ENCODE measurements around the gene AP1M1. TPM values are rescaled to one million over a fixed set of nuclear protein-coding genes. Genes with fewer than 3 reads are reported as not detected.
"Not testable (repeated sequence)": the region's sequence is repeated elsewhere in the genome, so short reads cannot be mapped to it uniquely, and the experiment has no call there.

AP1M1 gene
- total RNA-seq, 2 experiments from 2014 or later: 132 to 135 TPM

DNA sequence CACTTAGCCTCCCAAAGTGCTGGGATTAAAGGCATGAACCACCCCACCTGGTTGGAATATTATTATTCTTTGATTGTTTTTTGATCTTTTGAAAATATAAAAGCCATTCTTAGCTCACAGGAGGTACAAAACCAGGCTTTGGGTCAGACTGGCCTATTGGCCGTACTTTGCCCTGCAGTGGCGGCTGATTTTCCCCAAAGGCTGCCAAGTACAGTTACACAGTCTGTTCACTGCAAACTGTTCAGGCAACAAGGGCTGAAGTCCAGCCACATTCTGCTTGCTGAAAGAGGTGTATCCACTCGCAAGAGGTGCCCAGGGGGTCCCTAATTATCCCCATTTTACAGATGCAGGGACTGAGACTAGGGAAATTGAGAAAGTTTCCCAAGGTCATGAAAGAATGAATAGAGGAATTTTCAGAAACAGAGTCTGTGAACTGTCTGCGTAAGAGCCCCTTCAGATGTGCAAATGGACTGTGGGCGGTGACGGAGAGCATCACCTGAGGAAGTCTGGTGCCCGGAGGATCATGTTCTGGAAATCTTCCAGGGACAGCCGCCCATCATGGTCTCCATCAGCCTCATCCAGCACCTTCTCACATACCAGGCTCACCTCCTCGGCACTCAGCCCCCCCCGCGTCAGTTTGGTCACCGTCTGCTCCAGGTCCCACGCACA is 33.4 kb upstream of the AP1M1 start:
- Mint-ChIP-seq H3K4me1 (peaks cover 20% of the 10 kb centered on the region), H3K27ac (no peak overlapping the region), H3K36me3 (no peaks in the 10 kb centered on the region), H3K9me3 (no peaks in the 10 kb centered on the region), H3K4me3 (no peak overlapping the region), H3K27me3 (no peaks in the 10 kb centered on the region)
- DNase-seq (no peak), ATAC-seq (ENCODE audit: low read depth) (no peak)
- POLR2A ChIA-PET: interaction anchor here (0.7 kb wide), 1 partner anchor 67 kb away, joined by 5 read pairs; no protein-coding TSS in a partner anchor

GRCh38 chr19:16166417-16166816 is 31.3 kb upstream of the AP1M1 start:
- POLR2A ChIA-PET: interaction anchor here (0.7 to 1.0 kb wide), 2 partner anchors 8 to 93 kb away, joined by 3 to 4 read pairs; no protein-coding TSS in a partner anchor
- DNase-seq: no peak
- ATAC-seq (ENCODE audit: low read depth): no peak
- no peak overlapping the region for H3K27ac Mint-ChIP-seq
- H3K4me1 Mint-ChIP-seq: peaks cover 10% of the 10 kb centered on the region
- no peak overlapping the region for H3K4me3 Mint-ChIP-seq
- no peaks in the 10 kb centered on the region for H3K9me3 Mint-ChIP-seq
- H3K36me3 Mint-ChIP-seq: no peaks in the 10 kb centered on the region
- H3K27me3 Mint-ChIP-seq: no peaks in the 10 kb centered on the region

- Mint-ChIP-seq H3K4me3 (no peak overlapping the region), H3K4me1 (peaks cover 6% of the 10 kb centered on the region), H3K27me3 (no peaks in the 10 kb centered on the region), H3K9me3 (no peaks in the 10 kb centered on the region), H3K27ac (no peak overlapping the region), H3K36me3 (no peaks in the 10 kb centered on the region)
- POLR2A ChIA-PET: interaction anchor here (0.7 to 1.0 kb wide), 2 partner anchors 8 to 93 kb away, joined by 3 to 4 read pairs; no protein-coding TSS in a partner anchor
- ATAC-seq (ENCODE audit: low read depth) (no peak), DNase-seq (no peak)
Measured at GRCh38 chr19:16167055-16167454, 30.7 kb upstream of the AP1M1 start.

DNA sequence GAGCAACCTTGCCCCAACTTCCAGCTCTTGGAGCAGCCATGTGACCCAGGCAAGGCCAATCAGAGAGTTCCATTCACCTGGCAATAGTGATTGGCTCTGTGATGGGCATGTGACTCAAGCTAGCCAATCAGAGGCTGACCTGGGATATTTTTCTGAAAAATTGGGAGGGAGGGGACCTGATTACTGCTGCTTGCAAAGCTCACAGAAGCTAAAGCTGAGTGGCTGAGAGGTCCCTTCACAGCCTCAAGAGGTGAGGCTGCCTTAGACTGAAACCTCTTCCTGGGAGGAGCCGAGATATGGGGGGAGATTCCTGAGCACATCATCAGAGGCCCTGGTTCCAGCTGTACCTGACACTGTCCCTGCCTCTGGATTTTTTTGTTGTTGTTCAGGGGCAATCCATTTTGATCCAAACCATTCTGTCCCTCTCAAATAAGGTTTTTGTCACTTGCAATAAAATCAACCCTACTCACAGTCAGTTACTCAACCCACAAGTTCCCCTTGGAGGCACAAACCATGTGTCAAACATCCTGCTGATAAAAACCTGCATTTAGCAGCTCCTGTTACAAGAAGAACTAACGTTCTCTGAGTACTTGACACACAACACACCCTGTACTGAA is 29.1 kb upstream of the AP1M1 start:
- Mint-ChIP-seq H3K9me3 (no peaks in the 10 kb centered on the region), H3K36me3 (no peaks in the 10 kb centered on the region), H3K27ac (peak overlapping the region; percentile 58), H3K4me3 (no peak overlapping the region), H3K27me3 (peaks cover 2% of the 10 kb centered on the region), H3K4me1 (peaks cover 8% of the 10 kb centered on the region)
- ATAC-seq (ENCODE audit: low read depth) (peak; percentile 50), DNase-seq (no peak)
- POLR2A ChIA-PET: interaction anchor here (0.6 to 1.6 kb wide), 3 partner anchors 19 to 120 kb away, joined by 3 to 6 read pairs (median 3); partner anchors contain the start of gene HSH2D

- POLR2A ChIA-PET: no interaction called here
Measured at GRCh38 chr19:16170134-16170533, 27.6 kb upstream of the AP1M1 start.

GRCh38 chr19:16175954-16176353 is 21.8 kb upstream of the AP1M1 start:
- no peak for DNase-seq
- no peaks in the 10 kb centered on the region for H3K36me3 Mint-ChIP-seq
- H3K27ac Mint-ChIP-seq: no peak overlapping the region
- no peak overlapping the region for H3K4me3 Mint-ChIP-seq
- H3K27me3 Mint-ChIP-seq: peaks cover 9% of the 10 kb centered on the region
- POLR2A ChIA-PET: interaction anchor here (0.9 kb wide), 2 partner anchors 32 to 105 kb away, joined by 4 to 7 read pairs; no protein-coding TSS in a partner anchor
- no peak for ATAC-seq (ENCODE audit: low read depth)
- H3K4me1 Mint-ChIP-seq: peaks cover 3% of the 10 kb centered on the region
- H3K9me3 Mint-ChIP-seq: no peaks in the 10 kb centered on the region

More at GRCh38 chr19:16170134-16170533, 27.6 kb upstream of the AP1M1 start:
- ATAC-seq (ENCODE audit: low read depth) (no peak), DNase-seq (no peak)
- Mint-ChIP-seq H3K36me3 (no peaks in the 10 kb centered on the region), H3K4me1 (peaks cover 8% of the 10 kb centered on the region), H3K9me3 (no peaks in the 10 kb centered on the region), H3K27ac (no peak overlapping the region), H3K4me3 (no peak overlapping the region), H3K27me3 (peaks cover 2% of the 10 kb centered on the region)

GRCh38 chr19:16178866-16179265 is 18.8 kb upstream of the AP1M1 start:
- H3K27me3 Mint-ChIP-seq; H3K4me1 Mint-ChIP-seq; DNase-seq; ATAC-seq (ENCODE audit: low read depth); H3K4me3 Mint-ChIP-seq; H3K36me3 Mint-ChIP-seq; H3K9me3 Mint-ChIP-seq: not testable (repeated sequence)
- H3K27ac Mint-ChIP-seq: peak overlapping the region; percentile 30
- POLR2A ChIA-PET: interaction anchor here (2.1 kb wide), 1 partner anchor 35 kb away, joined by 5 read pairs; the partner anchor contains the start of gene HSH2D

DNA sequence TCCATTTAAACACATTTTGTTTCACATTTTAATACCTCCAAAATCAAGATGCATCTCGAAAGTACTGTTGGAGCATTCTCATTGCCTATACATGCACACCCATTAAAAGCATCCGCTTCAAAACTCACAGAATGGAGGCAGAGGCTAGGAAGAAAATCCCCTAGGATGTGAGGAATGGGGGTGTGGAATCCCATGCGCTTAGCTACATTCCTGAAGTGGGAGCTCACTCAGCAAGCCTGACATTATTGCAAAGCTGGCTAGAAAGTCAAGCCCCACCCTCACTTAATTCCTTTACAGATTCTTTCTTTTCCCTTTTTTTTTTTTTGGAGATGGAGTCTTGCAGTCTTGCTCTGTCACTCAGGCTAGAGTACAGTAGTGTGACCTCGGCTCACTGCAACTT is 17.1 kb upstream of the AP1M1 start:
- Mint-ChIP-seq H3K4me1 (peaks cover 4% of the 10 kb centered on the region), H3K27me3 (peaks cover 9% of the 10 kb centered on the region), H3K27ac (no peak overlapping the region), H3K9me3 (no peaks in the 10 kb centered on the region), H3K36me3 (peaks cover 3% of the 10 kb centered on the region), H3K4me3 (no peak overlapping the region)
- POLR2A ChIA-PET: interaction anchor here (0.7 kb wide), 1 partner anchor 134 kb away, joined by 3 read pairs; no protein-coding TSS in a partner anchor
- DNase-seq: no peak
- ATAC-seq (ENCODE audit: low read depth): no peak

DNA sequence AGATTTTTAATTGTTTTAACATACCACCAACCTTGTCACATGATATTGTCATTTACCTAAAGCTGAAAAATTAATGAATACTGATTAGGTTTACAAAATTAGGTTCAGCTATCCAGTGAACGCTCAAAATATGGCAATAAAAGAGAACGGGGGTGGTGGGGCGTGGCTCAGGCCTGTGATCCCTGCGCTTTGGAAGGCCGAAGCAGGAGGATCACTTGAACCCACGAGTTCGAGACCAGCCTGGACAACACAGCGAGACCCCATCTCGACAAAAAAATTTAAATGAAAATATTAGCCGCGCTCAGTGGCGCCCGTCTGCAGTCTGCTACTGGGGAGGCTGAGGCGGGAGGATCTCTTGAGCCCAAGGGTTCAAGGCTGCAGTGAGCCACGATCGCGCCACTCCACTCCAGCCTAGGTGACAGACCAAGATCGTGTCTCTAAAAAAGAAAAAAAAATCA is 13.0 kb upstream of the AP1M1 start:
- Mint-ChIP-seq H3K9me3 (no peaks in the 10 kb centered on the region), H3K27me3 (peaks cover 7% of the 10 kb centered on the region), H3K27ac (peak overlapping the region; percentile 92), H3K36me3 (peaks cover 10% of the 10 kb centered on the region), H3K4me1 (peaks cover 19% of the 10 kb centered on the region), H3K4me3 (peak overlapping the region; percentile 95)
- ATAC-seq (ENCODE audit: low read depth) (no peak), DNase-seq (no peak)
- POLR2A ChIA-PET: interaction anchor here (0.6 to 2.0 kb wide), 21 partner anchors 10 to 806 kb away, joined by 3 to 16 read pairs (median 4); partner anchors contain the start of genes AKAP8, AP1M1, HSH2D and RAB8A

DNA sequence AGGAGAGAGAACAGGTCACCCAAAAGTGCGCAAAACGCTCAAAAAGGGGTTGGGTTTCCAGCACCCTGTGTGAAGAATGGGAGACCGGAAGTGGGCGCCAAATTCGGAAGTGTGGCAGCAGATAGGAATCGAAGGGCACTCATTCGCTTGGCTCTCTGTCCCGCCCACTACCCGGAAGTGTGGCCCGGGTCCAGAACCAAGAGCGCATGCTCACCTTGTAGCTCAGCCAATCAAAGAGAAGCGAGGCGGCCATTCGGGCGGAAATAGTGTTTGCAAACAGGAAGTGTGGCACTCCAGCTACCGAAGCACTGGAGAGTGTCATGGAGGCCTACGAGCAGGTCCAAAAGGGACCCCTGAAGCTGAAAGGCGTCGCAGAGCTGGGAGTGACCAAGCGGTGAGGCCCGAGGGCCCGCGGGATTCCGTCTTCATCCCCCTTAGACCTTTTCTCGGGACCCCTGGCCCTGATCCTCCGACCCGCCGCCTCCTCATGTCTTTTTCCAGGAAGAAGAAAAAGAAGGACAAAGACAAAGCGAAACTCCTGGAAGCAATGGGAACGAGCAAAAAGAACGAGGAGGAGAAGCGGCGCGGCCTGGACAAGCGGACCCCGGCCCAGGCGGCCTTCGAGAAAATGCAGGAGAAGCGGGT is 12.5 kb upstream of the AP1M1 start, which contains the start of gene FAM32A:
Gene FAM32A, plus strand, starts transcription at position 288 of the 645 bp plus-strand sequence. Its CDS starts 33 bp downstream, at position 321.
- Mint-ChIP-seq H3K27ac (peak within 1 kb of the TSS; percentile 92), H3K4me1 (peaks cover 19% of the 10 kb centered on the region), H3K27me3 (peaks cover 2% of the 10 kb centered on the region), H3K9me3 (no peaks in the 10 kb centered on the region), H3K4me3 (peak within 1 kb of the TSS; percentile 95), H3K36me3 (peaks cover 10% of the 10 kb centered on the region)
- POLR2A ChIA-PET: interaction anchor here (0.6 to 2.0 kb wide), 20 partner anchors 9 to 806 kb away, joined by 3 to 16 read pairs (median 4); partner anchors contain the start of genes AKAP8, AP1M1, HSH2D and RAB8A
- DNase-seq (peak; percentile 95), ATAC-seq (ENCODE audit: low read depth) (peak; percentile 96)

DNA sequence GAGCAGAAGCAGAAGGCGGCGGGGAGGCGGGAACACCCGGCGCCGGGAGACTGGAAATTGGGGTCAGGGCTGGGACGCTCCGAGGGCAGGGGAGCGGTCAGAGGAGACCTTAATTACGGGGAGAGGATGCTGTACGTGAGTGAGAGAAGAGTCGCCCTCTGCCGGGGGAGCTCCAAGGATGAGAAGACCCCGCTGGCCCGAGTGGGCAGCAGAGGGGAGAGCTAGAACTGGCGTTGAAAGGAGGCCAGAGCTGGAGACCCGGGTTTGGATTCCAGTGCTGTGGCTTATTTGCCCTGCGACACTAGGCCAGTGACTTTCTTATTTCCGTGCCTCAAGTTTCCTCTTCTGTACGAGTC is 12.0 kb upstream of the AP1M1 start:
- peaks cover 19% of the 10 kb centered on the region for H3K4me1 Mint-ChIP-seq
- H3K27ac Mint-ChIP-seq: peak overlapping the region; percentile 92
- peaks cover 2% of the 10 kb centered on the region for H3K27me3 Mint-ChIP-seq
- H3K4me3 Mint-ChIP-seq: peak overlapping the region; percentile 95
- no peaks in the 10 kb centered on the region for H3K9me3 Mint-ChIP-seq
- peak; percentile 64 for DNase-seq
- H3K36me3 Mint-ChIP-seq: peaks cover 13% of the 10 kb centered on the region
- POLR2A ChIA-PET: interaction anchor here (0.6 to 2.0 kb wide), 19 partner anchors 9 to 453 kb away, joined by 3 to 16 read pairs (median 5); partner anchors contain the start of genes AP1M1, HSH2D, RAB8A and TPM4
- ATAC-seq (ENCODE audit: low read depth): peak; percentile 27

GRCh38 chr19:16188521-16188920 is 9.2 kb upstream of the AP1M1 start:
- no peaks in the 10 kb centered on the region for H3K27me3 Mint-ChIP-seq
- H3K27ac Mint-ChIP-seq: peak overlapping the region; percentile 37
- peaks cover 20% of the 10 kb centered on the region for H3K36me3 Mint-ChIP-seq
- peaks cover 15% of the 10 kb centered on the region for H3K4me1 Mint-ChIP-seq
- H3K9me3 Mint-ChIP-seq: no peaks in the 10 kb centered on the region
- POLR2A ChIA-PET: interaction anchor here (0.6 to 1.4 kb wide), 2 partner anchors 9 to 141 kb away, joined by 3 read pairs; partner anchors contain the start of gene AP1M1
- DNase-seq: no peak
- H3K4me3 Mint-ChIP-seq: no peak overlapping the region
- ATAC-seq (ENCODE audit: low read depth): no peak

- H3K9me3 Mint-ChIP-seq: no peaks in the 10 kb centered on the region
- peaks cover 15% of the 10 kb centered on the region for H3K4me1 Mint-ChIP-seq
- POLR2A ChIA-PET: no interaction called here
- peak overlapping the region; percentile 56 for H3K27ac Mint-ChIP-seq
- H3K4me3 Mint-ChIP-seq: no peak overlapping the region
- H3K36me3 Mint-ChIP-seq: peaks cover 20% of the 10 kb centered on the region
- no peaks in the 10 kb centered on the region for H3K27me3 Mint-ChIP-seq
- DNase-seq (no peak), ATAC-seq (ENCODE audit: low read depth) (no peak)
Measured at GRCh38 chr19:16190198-16190597, 7.5 kb upstream of the AP1M1 start.

Measured in activated naive CD8-positive, alpha-beta T cell treated with anti-CD3 and anti-CD28 coated beads, Interleukin-2, amount 10 ng/mL, durations not matched to agents 7 days and 5 days (primary cell).